Measurements from ENCODE around the gene ZNF578. TPM values are rescaled to one million over a fixed set of nuclear protein-coding genes. Genes with fewer than 3 reads are reported as not detected.
A peak's percentile ranks its signal among the peaks of the same experiment; 100 is the strongest.

ZNF578 gene
- total RNA-seq, 4 donors from 2014 or later = 0.18 to 1.5 (median 0.41) TPM; not detected in 1

DNA sequence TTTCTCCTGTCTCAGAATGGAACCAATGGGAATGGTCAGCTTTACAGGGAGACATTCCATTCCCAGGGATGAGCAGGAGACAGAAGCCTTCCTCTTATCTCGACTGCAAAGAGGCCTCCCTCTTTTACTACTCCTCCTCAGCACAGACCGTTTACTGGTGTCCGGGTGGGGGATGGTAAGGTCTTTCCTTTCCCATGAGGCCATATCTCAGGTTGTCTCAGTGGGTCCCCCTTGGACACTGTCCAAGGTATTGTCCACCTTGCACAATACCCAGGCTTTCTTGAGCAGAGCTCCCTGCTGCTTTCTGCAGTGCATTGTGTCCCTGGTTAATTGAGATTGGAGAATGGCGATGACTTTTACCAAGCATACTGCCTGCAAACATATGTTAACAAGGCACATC, 66.7 kb downstream of the ZNF578 start:
- Histone ChIP-seq H3K27me3 (no peaks in the 10 kb centered on the region), H3K36me3 (no peaks in the 10 kb centered on the region), H3K4me3 (no peak overlapping the region), H3K27ac (no peak overlapping the region), H3K4me1 (no peaks in the 10 kb centered on the region), H3K9me3 (peaks cover 0 to 30% (median 4%) of the 10 kb centered on the region in 3 donors)
- TF ChIP-seq CTCF (IDR thresholded peaks at IDR 0.05) = no peak
- TF ChIP-seq POLR2A (IDR thresholded peaks at IDR 0.05) = no peak
- intact Hi-C loops (cut with DNase I) = no loop called here
- no peak for DNase-seq
- 56 to 60% methylated on average over 3 to 4 of the region's 4 CpGs for WGBS, 2 donors

- DNase-seq = no peak
- TF ChIP-seq CTCF (IDR thresholded peaks at IDR 0.05) (no peak), POLR2A (IDR thresholded peaks at IDR 0.05) (no peak)
- H3K27me3 ChIP-seq = no peaks in the 10 kb centered on the region
- H3K9me3 ChIP-seq = peaks cover 0 to 7% (median 0%) of the 10 kb centered on the region in 3 donors
- no peaks in the 10 kb centered on the region for H3K36me3 ChIP-seq
- WGBS, 2 donors = 77 to 88% methylated on average over 9 to 12 of the region's 14 CpGs
- H3K27ac ChIP-seq = no peak overlapping the region
- peaks cover 0 to 10% (median 0%) of the 10 kb centered on the region in 3 donors for H3K4me1 ChIP-seq
- intact Hi-C loops (cut with DNase I) = no loop called here
- no peak overlapping the region for H3K4me3 ChIP-seq
Observed at GRCh38 chr19:52522551-52522950, 69.2 kb downstream of the ZNF578 start.

- WGBS, 2 donors = 86 to 91% methylated on average over 17 to 20 of the region's 20 CpGs
- TF ChIP-seq CTCF (IDR thresholded peaks at IDR 0.05) (no peak), POLR2A (IDR thresholded peaks at IDR 0.05) (no peak)
- no peak overlapping the region for H3K4me3 ChIP-seq
- no peaks in the 10 kb centered on the region for H3K36me3 ChIP-seq
- DNase-seq = no peak
- no peaks in the 10 kb centered on the region for H3K27me3 ChIP-seq
- no peak overlapping the region for H3K27ac ChIP-seq
- peaks cover 0 to 7% (median 0%) of the 10 kb centered on the region in 3 donors for H3K9me3 ChIP-seq
- intact Hi-C loops (cut with DNase I) = no loop called here
- peaks cover 0 to 22% (median 7%) of the 10 kb centered on the region in 3 donors for H3K4me1 ChIP-seq
Observed at GRCh38 chr19:52524086-52524485, 70.7 kb downstream of the ZNF578 start.

DNA sequence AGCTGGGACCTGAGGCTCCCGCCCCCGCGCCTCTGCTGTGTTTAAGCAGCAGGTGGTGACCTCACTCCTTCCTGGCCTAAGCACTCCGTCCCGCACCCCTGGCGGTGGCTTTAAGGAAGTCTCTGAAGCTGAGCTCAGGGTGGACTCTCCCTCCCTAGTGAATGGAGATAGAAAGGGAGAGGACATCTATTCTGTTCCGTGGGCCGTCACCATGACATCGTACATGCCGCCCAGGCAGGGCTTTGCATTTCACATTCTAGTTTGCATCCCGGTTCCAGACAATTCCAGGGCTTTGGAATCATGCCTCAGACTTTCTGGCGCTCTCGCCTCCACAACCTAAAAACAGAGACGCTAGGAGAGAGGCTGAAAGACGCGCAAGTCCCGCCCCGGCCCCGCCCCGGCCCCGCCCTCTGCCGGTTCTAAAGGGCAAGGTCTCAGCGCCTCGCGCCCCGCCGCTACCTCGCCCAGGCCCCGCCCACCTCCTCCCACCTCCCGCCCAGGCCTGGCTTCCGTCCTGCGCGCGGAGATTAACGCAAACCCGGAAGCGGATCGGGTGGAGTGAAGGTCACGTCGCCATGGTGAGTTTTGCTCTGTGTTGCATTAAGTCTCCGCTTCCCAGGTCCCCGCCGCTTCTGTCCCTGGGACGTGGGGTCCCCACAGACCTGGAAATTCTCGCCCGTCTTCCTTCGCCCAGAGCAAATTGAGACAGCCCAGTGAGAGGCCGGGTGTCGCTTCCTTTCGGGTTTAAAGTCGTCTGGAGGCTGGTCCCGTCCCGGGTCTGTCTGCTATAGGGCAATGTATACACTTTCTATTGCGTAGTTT, 74.0 kb downstream of the ZNF578 start, which contains the start of gene ZNF808:
ZNF808 (plus strand) TSS at position 535 of the 822 bp plus-strand sequence. CDS start 15,617 bp downstream, outside the sequence.
- H3K36me3 ChIP-seq = peaks cover 0 to 1% (median 0%) of the 10 kb centered on the region in 3 donors
- peak; percentile 89 for DNase-seq
- peaks cover 0 to 23% (median 7%) of the 10 kb centered on the region in 3 donors for H3K4me1 ChIP-seq
- TF ChIP-seq CTCF (IDR thresholded peaks at IDR 0.05) = peak in 5 of 6 experiments; percentile 43 to 77 (median 71)
- peak in 1 of 4 donors; percentile 48 for TF ChIP-seq POLR2A (IDR thresholded peaks at IDR 0.05)
- peak within 1 kb of the TSS; percentile 73 to 89 (median 76) for H3K4me3 ChIP-seq
- H3K9me3 ChIP-seq = peaks cover 0 to 5% (median 0%) of the 10 kb centered on the region in 3 donors
- H3K27ac ChIP-seq = peak within 1 kb of the TSS; percentile 92 to 94 (median 94)
- intact Hi-C loops (cut with DNase I) = no loop called here
- WGBS, 2 donors = 0 to 2% methylated on average over 13 to 35 of the region's 54 CpGs
- no peaks in the 10 kb centered on the region for H3K27me3 ChIP-seq

GRCh38 chr19:52527956-52528351, 74.6 kb downstream of the ZNF578 start:
- 0 to 1% methylated on average over 11 to 15 of the region's 25 CpGs for WGBS, 2 donors

More at GRCh38 chr19:52527956-52528351, 74.6 kb downstream of the ZNF578 start:
- intact Hi-C loops (cut with DNase I) = no loop called here
- no peak for TF ChIP-seq POLR2A (IDR thresholded peaks at IDR 0.05)
- TF ChIP-seq CTCF (IDR thresholded peaks at IDR 0.05) = no peak
- H3K36me3 ChIP-seq = peaks cover 0 to 7% (median 0%) of the 10 kb centered on the region in 3 donors
- peak overlapping the region; percentile 73 to 89 (median 76) for H3K4me3 ChIP-seq
- H3K9me3 ChIP-seq = no peaks in the 10 kb centered on the region
- DNase-seq = no peak
- H3K4me1 ChIP-seq = peaks cover 0 to 23% (median 7%) of the 10 kb centered on the region in 3 donors
- H3K27me3 ChIP-seq = no peaks in the 10 kb centered on the region
- H3K27ac ChIP-seq = peak overlapping the region; percentile 92 to 94 (median 94)

Data from esophagus squamous epithelium (tissue), 5 donors.